Activated gamma-delta T cell treated with anti-CD3 and anti-CD28 coated beads, Interleukin-2, amount 50 U/mL, for 16 hours (primary cell): Measurements from ENCODE around the gene CTSW.

Experiments
- DNase-seq: peaks from one replicate; pipeline ENCODE4 v3.0.0-alpha.2; 2020; ENCODE audit warnings: low read depth

The CTSW gene

DNA sequence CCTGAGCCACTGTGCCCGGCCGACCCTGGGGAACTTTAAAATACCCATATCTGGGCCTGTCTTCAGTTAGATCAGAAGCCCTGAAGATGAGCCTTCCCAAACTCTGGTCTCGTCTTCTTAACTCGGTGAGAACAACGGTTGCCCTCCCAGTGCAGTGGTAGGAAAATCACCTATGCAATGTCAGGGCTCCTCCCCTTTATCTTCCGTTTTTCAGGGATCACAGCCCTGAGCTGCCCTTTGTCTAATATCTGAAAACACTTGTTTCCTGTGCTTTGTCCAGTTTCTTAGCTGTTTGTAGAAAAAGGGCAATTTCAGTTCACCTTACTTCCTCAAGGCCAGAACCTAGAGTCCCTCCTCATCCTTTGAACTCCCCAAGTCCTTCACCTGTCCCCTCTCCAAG lies 49.0 kb downstream of the CTSW start:
- no peak for DNase-seq

DNA sequence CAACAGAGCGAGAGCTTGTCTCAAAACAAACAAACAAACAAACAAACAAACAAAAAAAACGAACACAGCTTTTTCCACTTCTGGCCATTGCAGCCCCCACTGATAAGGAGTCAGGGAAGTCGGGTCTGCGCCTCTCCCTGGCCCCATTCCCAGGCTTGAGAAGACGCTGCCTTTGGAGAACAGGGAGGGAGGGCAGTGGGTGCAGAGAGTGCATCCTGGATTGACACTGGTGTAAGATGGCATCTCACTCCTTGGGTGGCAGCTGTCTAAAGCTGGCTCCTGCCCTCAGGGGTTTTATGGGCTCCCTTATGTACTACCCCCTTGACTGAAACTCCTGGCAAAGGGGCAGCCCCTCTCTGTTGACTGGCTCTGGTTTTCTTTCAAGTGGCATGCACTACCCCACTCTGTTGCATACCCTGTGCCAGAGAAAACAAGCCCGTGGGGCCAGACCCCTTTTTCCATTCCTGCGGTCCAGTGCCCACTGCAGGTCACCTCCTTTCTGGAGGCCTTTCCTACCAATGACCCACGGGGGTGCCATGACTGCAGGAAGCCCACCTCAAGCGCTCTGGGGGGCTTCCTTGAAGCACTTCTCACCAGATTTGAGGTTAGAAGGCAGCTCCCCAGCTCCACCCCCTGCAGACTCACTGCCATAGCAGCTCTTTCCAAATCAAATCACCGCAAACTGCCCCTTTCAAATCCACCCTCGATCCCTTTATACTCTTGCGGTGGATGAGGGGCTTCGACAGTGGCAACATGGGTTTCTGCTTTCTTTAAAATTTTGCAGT lies 52.3 kb downstream of the CTSW start:
- DNase-seq, result no peak

DNA sequence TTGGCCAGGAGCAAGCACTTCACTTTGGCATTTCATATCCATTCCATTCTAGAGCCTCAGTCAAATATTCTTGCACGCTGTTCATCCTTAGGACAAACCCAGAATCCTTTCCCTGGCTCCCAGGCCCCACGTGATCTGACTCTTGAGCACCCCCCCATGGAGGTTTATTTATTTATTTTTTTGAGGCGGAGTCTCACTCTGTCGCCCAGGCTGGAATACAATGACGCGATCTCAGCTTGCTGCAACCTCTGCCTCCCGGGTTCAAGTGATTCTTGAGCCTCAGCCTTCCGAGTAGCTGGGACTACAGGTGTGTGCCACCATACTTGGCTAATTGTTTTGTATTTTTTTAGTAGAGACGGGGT lies 52.9 kb downstream of the CTSW start:
- DNase-seq, result no peak
